NCI-H345 (cell line): ENCODE measurements around the gene ATP6V0A1.
"Not testable (repeated sequence)": the region's sequence is repeated elsewhere in the genome, so short reads cannot be mapped to it uniquely, and the experiment has no call there.

Source experiments
- DNase-seq: peaks from one replicate; lab custom pipeline; 2025; lab: John Stamatoyannopoulos, UW

Gene ATP6V0A1

DNA sequence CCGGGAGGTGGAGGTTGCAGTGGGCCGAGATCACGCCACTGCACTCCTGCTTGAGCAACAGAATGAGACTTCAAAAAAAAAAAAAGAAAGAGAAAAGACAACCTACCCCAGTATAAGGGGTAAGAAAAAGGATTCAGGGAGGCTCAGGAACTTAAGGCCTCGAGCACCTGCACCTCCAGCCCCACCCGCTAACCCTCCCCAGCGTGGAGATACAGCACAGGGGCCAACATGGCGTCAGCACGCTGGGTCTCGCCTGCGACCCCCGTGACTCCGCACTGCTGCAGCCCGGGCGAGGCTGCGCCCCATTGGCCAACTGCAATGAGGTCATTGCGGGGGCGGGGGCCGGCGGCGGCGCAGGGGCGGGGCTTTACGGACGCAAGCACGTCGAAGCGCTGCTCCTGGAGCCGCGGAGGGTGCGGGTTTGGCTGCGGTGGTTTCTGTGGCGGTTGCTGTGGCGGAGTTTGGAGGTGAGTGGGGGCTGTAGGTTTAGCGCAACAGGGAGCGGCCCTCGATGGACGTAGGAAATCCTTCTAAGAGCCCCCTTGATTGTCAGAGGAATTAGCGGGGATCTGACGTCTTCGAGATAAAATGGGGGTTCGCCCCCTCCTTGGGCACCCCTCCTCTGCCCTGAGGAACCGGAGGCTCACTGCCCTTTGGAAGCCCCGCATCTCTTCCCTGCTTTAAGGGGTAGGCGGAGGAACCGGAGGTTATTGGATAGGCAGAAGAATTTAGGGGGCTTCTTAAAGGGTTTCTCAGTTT, at the start of gene ATP6V0A1:
Gene ATP6V0A1, plus strand, starts transcription at position 382 of the 759 bp plus-strand sequence. CDS start 2,017 bp downstream, outside the sequence.
- peak; percentile 94 for DNase-seq

DNA sequence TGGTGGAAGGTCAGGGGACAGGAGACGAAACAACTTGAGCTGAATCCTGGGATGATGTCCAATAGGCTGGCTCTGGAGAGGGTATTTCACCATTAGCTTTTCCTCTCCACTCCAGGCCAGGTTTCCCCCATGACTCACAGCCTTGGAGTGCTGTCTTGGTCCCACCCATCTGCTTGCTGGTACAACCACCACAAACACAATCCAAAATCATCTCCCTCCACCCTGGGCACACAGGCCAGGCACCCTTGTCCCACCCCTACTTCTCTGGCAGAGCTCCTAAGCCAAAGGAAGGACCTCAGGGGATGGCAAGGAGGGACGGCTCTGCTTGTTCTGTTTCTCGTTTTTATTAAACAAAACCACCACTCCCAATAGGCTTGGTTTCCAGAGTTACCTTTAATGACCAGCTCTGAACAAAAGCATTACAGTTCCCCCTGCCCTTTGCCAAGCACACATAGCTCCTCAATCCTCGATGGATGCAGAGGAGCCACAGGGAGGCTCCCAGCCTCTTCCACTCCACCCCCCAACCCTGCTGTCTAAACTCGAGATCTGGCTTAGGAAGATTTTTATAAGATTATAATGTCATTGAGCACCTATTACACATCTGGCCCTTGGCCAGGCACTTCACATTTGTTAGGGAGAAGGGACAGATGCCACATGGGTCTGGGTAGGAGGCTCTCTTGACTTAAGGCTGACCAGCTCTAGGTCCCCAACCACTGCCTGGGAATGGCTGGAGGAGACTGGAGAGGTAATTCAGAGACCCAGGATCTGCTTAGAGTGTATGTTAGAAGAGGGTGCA, 49.0 kb upstream of the ATP6V0A1 start:
- DNase-seq = no peak

DNA sequence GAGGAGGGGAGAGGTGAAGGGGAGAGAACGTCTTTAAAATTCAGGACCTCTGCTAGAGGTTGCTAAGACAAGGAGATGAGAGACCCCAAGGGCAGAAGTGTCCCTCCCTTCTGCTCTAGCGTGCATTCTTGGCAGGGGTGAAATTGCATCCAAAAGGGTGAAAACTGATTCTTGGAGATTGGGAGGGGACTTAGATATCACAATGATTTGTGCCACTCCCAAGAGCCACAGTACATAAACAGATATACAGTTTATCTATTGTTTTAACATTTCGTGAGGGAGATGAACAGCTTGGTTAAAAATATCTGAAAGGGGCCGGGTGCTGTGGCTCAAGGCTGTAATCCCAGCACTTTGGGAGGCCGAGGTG, 48.4 kb upstream of the ATP6V0A1 start:
- no peak for DNase-seq

DNA sequence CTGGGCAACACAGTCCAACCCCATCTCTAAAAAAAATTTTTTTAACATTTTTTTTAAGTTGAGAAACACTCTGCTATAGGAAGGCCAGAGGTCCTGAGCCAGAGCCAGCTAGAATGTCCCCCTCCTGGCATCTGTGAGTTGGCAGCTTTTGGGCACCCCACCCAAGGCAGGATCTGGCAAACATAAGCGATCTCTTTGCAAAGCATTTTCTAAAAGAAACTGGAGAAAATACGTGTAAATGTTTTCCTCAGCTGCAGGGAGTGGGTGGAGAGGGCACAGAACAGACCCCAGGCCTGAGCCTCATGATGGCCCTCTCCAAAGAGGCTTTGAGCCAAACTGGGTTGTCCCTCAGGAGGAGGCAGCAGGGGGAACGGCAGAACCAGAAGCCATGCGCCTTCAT, 47.3 kb upstream of the ATP6V0A1 start:
- DNase-seq = no peak

DNA sequence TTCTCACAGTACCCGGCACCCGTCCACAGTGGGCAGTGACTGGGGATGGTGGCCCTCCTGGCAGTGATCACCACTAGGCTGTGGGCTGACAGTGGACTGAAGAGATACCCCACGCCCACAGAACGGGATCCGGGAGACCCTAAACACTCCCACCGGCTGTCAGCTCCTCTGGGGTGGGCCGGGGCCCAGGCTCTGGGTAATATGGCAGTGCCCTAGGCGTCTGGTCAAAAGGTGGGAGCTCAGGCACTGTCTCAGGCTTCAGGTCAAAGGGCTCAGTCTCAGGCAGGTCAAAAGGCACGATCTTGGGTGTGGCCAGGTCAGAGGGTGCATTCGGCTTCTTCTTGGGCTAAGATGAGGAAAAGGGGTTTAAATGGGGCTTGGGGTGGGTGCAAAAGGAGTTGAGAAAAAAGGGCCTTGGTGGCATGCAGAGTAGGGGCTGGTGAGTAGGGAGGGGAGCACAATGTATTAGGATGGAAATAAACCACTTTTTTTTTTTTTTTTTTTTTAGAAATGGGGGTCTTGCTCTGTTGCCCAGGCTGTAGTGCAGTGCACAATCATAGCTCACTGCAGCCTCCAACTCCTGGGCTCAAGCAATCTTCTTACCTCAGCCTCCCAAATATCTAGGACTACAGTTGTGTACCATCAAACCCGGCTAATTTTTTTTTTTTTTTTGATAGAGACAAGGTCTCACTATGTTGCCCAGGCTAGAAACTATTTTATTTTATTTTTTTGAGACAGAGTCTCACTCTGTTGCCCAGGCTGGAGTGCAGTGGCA, 46.6 kb upstream of the ATP6V0A1 start:
- DNase-seq = no peak

DNA sequence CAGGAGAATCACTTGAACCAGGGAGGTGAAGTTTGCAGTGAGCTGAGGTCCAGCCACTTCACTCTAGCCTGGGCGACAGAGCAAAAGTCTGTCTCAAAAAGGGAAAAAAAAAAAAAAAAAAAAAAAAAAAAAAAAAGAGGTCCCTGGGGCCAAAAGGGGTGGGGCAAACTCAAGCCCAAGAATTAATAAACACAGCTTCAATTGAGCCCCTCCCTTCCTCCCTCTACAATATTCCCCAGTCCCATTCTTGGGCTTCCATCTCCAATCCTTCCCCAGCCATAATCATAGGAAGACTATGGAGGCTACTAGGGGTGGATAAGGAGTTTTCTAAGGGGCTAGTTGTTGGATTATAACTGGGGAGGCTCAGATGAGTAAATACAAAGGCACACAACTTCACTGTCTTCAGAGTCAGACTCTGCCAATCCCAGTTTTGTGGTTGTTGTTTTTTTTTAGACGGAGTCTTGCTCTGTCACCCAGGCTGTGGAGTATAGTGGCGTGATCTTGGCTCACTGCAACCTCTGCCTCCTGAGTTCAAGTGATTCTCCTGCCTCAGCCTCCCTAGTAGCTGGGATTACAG, 45.1 kb upstream of the ATP6V0A1 start:
- DNase-seq = no peak

DNA sequence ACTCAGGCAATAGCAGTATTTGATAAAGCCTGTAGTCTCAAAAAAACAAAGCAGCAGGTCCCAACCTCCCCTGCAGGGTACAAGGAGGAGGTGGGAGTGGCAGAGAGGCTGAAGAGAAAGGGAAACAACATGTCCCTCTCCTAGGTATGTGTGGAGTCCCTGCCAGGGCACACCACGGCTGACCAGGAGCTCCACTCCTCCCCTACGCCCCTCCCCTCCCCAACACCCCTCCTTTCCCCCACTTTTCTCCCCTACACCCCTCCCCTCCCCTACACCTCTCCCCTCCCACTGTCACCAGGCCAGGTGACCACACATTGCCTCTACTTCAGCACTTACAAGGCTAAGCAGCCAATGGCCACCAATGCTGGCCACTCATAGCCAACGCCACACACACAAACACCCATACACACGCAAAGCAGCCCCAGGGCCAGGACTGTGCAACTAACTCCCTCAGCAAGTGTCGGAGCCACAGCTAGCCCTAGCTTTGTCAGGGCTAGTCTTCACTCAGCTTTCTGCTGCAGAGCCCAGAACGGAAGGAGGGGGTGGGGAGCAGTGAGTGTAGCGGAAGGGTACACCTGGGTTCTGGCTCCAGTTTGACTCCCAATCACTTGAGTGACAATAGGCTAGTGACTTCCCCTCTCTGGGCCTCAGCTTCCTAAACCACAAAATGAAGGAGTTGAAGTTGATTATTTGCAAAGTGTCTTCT, 43.8 kb upstream of the ATP6V0A1 start:
- DNase-seq = no peak

DNA sequence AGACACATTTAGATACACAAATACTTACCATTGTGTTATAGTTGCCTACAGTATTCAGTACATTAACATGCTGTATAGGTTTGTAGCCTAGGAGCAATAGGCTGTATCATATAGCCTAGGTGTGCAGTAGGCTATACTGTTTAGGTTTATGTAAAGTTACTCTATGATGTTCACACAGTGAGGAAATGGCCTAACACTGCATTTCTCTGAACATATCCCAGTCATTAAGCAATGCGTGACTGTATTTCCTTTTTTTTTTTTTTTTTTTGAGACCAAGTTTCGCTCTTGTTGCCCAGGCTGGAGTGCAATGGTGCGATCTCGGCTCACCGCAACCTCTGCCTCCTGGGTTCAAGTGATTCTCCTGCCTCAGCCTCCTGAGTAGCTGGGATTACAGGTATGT, 40.7 kb upstream of the ATP6V0A1 start:
- DNase-seq = not testable (repeated sequence)

DNA sequence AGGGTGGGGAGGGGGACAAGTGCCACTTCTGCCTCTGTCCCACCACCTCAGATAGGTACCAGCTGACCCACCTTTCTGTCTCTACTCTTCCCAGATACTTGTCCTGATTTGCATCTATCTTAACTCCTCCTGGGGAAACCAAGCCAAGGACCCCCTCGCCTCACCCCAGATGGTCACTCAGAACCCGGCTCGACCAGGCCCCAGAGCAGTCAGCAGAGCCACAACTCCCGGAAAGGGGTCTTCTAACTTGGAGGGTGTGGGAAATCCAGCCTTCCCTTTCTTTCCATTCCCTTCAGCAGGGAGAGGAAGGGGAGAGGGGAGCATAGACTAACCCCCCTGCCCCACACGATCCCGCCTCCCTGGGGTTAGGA, 37.6 kb upstream of the ATP6V0A1 start:
- DNase-seq = no peak

DNA sequence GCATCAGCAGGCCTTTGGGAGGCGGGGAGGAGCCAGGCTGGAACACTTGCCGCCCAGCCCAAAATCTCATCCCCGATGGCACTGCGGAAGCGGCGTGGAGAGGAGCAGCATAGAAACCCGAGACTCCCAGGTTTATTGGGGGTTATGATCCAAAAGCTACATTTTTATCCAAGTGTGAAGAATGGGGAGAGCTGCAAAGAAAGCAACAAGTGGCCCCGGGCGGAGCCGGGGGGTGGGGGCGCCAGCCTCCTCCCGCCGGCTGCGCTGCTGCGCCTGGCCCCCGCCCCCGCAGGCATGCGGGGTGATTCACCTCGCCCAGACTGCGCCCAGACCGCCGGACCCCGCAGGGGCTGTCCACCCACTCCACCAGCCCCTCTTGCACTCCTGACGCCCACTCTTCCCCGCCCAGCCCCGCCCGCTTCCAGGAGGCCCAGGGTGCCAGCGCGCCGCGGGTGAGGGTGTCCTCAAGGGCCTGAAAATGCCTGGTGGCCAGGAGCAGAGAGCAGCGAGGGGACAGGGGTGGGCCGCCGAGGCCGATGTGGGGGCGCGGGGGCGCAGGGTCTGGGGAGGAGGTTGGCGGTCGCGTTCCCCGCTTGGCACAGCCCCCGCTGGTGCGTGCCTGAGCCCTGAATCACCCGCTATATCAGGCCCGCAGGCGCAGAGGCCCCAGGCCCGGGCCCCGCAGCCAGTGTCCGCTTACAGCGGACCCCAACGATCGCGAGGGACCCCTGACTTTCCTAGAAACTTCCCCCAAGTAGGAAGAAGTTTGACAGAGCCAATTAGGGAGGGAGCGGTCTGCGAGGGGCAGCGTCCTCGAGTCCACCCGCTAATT, 37.0 kb upstream of the ATP6V0A1 start:
- DNase-seq = no peak

DNA sequence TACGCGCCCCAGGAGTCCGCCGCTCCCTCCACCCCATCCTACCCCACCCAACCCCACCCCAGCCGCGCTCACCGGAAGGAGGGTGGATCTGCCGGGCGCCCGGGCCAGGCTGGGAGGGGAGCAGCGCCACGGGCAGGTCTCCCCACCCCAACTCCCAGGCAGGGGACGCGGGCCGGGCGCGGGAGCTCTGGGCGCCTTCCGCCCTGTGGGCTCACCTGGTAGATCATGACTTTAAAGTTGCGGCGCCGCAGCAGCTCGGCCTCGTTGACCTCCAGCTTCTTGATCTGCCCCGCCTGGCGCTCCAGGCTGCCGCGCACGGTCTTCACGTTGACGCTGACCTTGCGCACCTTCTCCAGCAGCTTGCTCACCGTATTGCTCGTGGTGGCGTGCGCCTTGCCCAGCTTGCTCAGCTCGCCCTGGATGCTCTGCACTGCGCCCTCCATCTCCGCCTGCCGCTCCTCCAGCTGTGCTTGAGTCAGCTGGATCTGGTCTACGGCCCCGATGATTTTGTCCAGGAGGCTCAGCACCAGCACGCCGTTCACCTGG, 36.2 kb upstream of the ATP6V0A1 start:
- peak; percentile 11 for DNase-seq

DNA sequence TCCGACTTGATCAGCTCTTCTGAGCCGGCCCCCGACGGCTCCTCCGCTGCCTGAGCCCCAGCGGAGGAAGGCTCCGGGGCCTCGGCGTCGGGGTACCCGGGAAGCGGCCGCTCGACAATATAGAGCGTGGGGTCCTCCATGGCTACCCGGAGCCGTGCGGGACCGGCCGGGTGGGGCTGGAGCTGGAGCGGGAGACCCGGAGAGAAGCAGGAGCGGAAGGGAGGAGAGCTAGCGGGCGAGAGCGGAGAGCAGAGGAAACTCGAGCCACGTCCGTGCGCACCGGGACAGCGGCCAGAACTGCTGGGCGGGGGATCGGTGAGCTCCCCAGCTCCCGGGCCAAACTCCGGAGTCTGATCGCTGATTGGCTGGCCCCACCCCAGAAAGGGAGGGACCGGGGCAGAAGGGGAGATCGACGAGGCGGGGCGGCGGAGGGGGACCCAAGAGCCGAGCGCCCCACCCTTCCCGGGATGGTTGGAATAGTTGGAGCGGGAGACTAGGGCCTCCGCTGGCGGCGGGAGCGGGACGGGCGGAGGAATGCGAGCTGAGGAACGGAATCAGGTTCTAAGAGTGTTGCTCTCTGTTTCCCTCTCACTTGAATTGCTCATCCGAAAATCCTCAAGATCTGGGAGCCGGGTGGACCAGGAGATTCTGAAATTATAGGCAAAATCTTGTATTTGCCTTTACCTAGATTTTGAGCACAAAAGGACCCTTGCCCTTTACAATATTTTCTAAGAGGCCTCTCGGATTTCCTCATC, 35.5 kb upstream of the ATP6V0A1 start, which contains the start of gene CAVIN1:
Gene CAVIN1, minus strand, starts transcription at position 299 of the 755 bp plus-strand sequence. Its CDS starts 159 bp downstream, at position 140.
- no peak for DNase-seq

DNA sequence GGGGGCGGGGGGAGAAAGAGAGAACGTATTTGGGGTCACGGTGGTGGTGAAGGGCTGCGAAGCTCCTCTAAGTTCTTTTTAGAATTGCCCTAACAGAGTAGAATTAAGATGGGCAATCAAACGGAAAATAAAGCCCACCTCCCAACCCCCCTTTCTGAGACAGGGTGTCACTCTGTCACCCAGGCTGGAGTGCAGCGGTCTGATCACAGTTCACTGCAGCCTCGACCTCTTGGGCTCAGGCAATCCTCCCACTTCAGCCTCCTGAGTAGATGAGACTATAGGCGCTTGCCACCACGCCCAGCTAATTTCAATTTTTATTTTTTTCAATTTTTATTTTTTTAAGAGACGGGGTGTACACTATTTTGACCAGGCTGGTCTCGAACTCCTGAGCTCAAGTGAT, 34.9 kb upstream of the ATP6V0A1 start:
- DNase-seq = no peak

DNA sequence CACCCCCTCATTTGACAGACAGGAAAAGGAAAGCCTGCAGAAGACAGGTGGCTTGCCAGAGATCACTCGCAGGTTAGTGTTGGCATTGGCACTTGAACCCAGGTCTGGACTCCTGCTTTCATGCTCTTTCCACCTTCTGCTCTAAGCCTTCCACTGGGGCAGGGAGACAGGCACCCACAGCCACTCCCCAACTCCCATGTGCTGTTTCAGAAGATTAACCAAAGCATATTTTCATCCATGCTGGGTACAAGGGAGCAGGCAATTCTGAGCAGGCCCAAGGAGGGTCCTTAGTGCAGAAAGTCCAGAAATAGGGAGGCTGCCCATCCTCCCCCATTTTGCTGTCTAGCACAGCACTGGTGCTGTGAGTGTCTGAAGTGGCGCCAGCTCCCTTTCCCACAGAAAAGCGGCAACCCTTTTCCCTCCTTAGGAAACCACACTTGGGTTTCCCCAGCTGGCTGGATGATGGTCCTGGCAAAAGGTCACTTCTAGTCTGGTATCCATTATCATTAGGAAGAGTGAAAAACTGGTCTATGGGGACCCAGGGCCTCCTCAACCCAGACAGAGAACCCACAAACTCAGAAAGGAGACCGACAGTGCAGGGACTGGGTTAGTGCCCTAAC, 33.6 kb upstream of the ATP6V0A1 start:
- no peak for DNase-seq

DNA sequence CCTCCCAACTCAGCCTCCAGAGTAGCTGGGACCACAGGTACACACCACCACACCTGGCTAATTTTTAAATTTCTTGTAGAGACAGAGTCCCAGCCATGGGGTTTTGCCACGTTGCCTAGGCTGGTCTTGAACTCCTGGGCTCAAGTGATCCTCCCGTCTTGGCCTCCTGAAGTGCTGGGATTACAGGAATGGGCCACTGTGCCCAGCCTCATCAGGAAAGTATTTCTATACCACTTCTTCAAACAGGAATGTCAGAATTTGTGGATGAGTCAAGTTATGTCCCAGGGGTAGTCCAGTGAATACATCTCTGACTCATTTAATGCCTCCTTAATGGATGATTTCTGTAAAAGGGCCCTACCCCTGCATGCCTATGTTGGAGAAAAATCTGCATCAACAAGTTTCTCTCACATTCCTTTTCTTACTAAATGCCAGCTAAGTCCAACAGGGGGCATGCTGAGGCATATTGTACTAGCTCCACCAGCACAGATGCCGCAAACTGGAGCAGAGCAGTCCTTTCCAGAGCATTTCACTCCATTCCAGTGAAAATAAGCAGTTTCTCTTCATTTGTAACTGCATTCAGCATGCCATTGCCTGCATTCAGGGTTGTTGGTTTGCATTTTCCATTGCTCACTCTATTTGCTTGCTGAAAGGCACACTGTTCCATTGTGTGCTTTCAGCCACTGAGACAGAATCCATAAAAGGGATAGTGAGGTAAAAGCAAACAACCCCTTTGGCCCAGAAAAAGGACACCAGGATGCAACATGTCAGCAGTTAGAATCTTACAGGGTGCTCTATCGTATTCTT, 30.3 kb upstream of the ATP6V0A1 start:
- peak; percentile 39 for DNase-seq

DNA sequence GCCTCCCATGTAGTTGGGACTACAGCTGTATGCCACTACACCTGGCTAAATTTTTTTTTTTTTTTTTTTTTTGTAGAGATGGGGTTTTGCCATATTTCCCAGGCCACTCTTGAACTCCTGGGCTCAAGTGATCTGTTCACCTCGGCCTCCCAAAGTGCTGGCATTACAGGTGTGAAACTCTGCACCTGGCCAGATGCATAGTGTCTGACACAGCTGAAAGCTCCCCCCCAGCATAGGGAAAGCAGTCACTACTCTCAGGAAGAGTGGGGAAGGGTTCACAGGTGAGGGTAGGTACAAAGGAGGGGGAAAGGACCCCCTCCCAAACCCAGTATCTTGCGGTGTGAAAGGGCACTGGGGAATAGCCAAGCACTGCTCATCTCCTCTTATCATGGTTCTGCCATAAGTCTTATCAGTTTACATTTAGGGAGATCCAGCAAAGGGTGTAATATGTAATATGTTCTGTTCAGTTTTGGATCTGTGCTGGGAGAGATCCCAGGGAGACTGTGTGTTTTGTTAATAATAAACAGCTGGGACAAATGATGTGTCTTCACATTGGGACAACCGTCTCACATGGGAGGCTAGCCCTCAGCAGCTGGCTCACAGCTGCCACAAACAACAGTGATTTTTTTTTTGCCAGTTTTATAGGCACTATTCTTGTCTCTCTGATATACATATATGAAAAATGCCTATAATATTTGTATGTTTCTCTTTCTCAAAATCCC, 28.8 kb upstream of the ATP6V0A1 start:
- DNase-seq = no peak

DNA sequence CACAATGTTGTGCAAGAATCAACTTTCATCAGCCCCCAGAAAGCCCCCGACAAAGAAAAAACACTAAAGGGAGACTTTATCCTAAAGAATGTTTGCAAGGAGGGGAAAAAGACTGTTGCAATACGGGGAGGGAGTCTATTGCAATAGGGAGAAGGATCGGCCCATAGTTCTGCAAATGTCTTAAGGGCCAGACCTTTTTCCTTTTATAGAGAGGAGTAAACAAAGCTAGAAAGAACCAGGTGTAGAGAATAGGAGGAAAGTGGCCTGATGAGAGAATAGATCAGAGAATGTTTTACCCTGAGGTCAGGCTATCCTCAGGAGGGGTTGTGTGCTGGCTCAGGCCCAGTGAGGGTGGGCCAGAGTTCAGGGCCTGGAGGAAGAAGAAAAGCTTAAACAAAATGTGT, 26.9 kb upstream of the ATP6V0A1 start:
- no peak for DNase-seq

DNA sequence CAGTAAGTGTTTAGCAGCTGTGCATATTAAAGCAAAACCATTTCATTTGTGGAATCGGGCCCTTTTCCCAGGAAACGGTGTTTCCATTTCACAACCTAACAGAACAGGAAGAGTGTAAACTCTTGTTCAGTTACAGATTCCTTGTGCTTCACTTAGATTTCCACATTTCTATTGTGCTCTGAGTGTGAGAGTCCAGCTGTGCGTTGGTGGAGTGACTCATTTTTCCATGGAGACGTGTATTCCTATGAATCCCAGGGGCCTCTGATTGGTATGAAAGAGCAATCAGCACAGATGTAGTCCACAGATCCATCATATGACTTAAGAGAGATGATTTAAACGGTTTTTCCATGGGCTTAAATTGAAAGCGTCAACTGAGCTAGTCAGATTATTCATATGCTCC, 22.3 kb upstream of the ATP6V0A1 start:
- peak; percentile 19 for DNase-seq
